SK-N-SH (cell line): ENCODE data around the gene WNT3.

Experiments used
- CTCF ChIP-seq: fragments of 200-600 bp; sonication (generic); IDR thresholded peaks from 2 replicates; pipeline ENCODE4 v1.6.1; 2017; ENCODE audit warnings: antibody characterized with exemption, mild to moderate bottlenecking, moderate library complexity
- EP300 ChIP-seq, 2 experiments: IDR thresholded peaks; 2 replicates each; pipeline versions ENCODE4 v1.4.0 to v1.6.1; 2012; ENCODE audit warnings: borderline replicate concordance in 1 of 2, low read depth in 1 of 2, low read length in 1 of 2
- FOXJ3 ChIP-seq: sonication (generic); formaldehyde crosslinking; IDR thresholded peaks from 2 replicates; pipeline ENCODE4 v1.5.1; 2020; ENCODE audit warnings: mild to moderate bottlenecking, missing genetic modification reagents
- MAX ChIP-seq: IDR thresholded peaks from 2 replicates; pipeline ENCODE4 v1.4.0; 2012; ENCODE audit warnings: low read depth
- RAD21 ChIP-seq: IDR thresholded peaks from 2 replicates; pipeline ENCODE4 v1.6.1; 2012; ENCODE audit warnings: mild to moderate bottlenecking, low read length
- RCOR1 ChIP-seq: fragments of 150-350 bp; IDR thresholded peaks from 2 replicates; pipeline ENCODE4 v1.6.1; 2017; ENCODE audit warnings: antibody characterized with exemption, low read length
- REST ChIP-seq: IDR thresholded peaks from 2 replicates; pipeline ENCODE4 v1.6.1; 2012; ENCODE audit warnings: mild to moderate bottlenecking, low read depth, low read length, moderate library complexity
- RFX5 ChIP-seq: IDR thresholded peaks from 2 replicates; pipeline ENCODE4 v1.6.1; 2012; ENCODE audit warnings: mild to moderate bottlenecking, improper control_type of control experiment, low read length
- YY1 ChIP-seq: IDR thresholded peaks from 2 replicates; pipeline ENCODE4 v1.4.0; 2012; ENCODE audit warnings: low read depth, mild to moderate bottlenecking

GRCh38 chr17:46717999-46718398, 100.5 kb downstream of the WNT3 start:
- TF ChIP-seq CTCF (no peak), REST (no peak), EP300 (IDR thresholded peaks at IDR 0.05; ENCODE audit: borderline replicate concordance in 1 of 2, low read depth in 1 of 2, low read length in 1 of 2) (no peak), YY1 (no peak), RAD21 (no peak), RCOR1 (no peak), RFX5 (no peak), FOXJ3 (CRISPR knock-in tag) (no peak), MAX (no peak)
